ELF-1 (cell line): Measurements from ENCODE around the gene BCL11B.
A peak's percentile ranks its signal among the peaks of the same experiment; 100 is the strongest.

ENCODE experiments used
- DNase-seq: peaks from one replicate; pipeline ENCODE4 v3.0.0-alpha.2; 2016; ENCODE audit warnings: low read depth, low spot score

BCL11B gene

GRCh38 chr14:99268810-99269707, 2.9 kb downstream of the BCL11B start:
- DNase-seq, result no peak

DNA sequence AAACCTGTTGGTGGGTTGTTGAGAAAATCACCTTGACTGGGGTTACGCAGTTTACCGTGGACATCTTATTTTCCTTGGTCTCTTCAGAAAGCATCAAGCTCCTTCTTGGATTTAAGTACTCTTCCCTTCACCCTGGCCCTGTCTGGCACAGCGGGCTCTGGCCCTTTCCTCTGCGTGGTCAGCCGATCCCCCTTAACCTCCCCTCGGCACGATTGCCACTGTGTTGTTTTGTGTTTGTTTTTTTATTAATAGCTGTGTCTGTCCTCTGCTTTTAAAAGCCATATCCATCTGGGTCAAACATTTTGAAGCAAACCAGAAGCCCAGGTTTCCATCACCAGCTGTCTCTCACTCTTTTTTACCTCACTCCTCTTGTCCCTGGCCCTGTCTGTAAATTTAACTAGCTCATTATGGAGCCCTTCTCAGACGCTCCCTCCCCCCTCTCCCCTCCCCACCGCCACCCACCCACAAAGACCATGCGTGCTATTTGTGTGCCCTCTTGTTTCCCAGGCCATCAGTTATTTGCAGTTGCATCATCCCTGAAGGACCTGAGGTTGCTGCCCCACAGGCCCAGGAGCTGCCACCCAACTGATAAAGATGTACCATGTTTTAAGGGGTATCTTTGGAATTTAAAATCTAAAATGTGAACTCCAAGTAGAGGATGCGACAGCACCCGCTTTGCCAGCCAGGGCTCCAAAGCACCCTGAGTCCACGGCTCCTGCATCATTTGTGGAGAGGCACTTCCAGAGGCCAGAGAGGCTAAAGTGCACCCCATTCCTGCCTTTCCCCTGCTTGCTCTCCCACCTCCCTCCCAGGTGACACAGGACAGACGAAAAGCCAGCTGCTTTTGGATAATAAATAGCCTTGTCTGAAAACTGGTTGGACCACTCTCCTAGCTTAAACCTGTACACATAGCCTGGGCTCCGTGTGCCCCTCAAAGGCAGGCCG, 3.9 kb downstream of the BCL11B start:
- DNase-seq, result peak; percentile 53

- no peak for DNase-seq
Measured at GRCh38 chr14:99267381-99267780, 4.6 kb downstream of the BCL11B start.

GRCh38 chr14:99266181-99267178, 5.5 kb downstream of the BCL11B start:
- peak; percentile 87 for DNase-seq

DNA sequence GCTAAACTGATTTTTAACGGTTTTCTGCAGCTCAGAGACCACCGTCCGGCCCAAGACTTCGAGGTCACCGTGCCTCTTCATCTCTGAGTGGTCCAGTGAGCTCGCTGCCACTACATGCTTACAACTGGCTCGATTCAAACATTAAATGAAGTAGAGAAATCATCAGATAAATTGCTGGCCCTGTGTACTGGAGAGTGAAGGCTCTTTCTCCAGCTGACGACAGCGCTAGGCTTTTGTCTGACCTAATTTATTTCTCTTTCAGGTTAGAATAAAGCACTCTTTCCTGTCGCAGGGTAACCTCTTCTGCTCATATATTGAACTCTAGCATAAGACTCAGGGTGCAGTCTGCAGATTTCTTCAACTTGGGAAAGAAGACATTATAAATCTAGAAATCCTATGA, 6.4 kb downstream of the BCL11B start:
- DNase-seq, result no peak

DNA sequence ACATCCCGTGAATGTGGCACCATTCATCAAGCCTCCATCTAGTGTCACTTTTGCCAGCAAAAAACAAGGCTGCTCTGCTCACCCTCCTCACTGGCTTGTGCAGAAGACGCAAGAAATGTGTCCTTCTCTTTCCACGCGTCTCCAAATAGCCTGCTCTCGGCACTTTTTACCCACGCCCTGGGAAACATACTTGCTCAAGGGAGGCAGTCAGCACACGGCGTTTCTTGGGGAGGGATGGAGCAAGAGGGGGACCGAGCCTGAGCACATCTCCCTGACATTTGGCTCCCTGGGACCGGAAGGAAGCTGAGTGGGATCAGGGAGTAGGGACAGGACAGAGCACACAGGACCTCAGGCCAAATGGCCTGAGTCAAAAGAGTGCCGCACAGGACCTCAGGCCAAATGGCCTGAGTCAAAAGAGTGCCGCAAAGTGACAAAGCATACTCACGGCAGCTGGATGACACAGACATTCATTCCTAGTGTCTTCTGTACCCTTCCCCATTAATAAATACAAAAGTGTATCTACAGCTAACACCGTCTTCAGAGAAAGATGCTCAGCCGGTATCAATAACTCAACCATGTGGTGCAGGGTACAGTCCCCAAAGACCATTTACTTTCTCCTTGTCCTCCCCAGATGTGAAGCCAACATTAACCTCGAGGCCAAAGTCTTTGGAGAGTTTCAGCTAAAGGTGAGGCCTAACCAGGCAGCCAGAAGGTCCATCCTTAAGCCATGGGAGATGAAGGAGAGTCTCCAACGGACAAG, 7.1 kb downstream of the BCL11B start:
- DNase-seq, result no peak

- DNase-seq, result no peak
Measured at GRCh38 chr14:99263564-99264330, 8.2 kb downstream of the BCL11B start.

DNA sequence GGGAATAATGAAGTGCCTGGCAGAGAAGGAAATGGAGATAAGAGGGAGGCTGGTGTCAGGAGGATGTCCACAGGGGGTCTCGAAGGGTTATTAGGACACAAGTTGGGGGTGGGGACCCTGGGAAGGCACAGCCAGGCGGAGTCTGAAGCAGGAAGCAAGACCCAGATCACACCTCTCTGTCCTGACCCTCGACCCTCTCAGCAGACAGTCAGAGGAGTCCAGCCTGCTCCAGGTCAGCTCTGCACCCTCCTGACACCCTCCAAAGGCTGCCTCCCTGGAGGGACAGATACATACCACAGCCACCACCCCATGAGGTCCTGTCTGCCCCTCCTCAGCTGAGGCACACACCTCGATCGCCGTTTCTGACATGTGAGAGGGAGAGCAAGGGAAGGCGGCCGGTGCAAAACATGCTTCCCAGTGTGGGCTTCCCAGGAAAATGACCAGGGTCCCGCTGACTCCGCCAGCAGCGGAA, 9.0 kb downstream of the BCL11B start:
- no peak for DNase-seq

DNA sequence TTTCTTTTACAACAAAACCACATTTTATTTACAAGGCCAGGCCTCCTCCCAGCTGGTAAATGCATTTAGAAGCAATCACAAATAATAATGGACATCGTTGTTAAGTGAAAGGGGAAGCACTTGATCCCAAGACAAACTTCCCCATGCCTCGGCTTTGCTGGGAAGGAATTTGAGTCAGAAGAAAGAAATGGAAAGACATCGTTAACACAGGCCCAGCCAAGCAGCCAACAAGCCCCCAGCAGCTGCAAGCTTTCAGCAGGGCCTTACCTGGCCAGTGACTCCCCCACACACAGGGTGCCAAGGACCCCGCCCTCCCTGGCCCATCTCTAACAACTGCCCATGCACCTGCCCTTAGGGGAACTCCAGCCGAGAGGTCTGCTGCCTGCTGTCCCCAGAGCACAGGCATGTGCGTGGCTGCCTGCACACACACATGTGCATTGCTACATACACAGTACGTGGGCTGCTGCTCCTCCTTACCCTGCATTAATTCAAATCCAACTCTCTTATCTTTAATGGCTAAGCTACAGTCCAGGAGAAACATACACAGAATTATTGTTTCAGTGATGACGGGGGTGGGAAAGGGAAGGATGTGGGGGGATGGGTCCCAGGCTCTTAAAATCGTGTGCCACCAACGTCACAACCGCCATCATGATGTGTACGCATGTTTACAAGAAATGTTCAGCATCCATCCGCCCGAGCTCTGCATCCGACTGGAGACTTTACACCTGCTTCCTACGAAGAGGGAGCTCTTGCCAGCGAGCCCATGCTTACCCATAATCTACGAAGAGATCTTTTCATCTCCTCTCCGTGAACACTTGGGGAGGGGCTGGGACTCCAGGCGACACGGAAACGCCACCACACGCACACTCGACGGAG, 9.8 kb downstream of the BCL11B start:
- DNase-seq, result no peak

GRCh38 chr14:99260587-99261551, 11.1 kb downstream of the BCL11B start:
- DNase-seq, result no peak

- DNase-seq, result no peak
Measured at GRCh38 chr14:99260116-99260515, 11.9 kb downstream of the BCL11B start.

DNA sequence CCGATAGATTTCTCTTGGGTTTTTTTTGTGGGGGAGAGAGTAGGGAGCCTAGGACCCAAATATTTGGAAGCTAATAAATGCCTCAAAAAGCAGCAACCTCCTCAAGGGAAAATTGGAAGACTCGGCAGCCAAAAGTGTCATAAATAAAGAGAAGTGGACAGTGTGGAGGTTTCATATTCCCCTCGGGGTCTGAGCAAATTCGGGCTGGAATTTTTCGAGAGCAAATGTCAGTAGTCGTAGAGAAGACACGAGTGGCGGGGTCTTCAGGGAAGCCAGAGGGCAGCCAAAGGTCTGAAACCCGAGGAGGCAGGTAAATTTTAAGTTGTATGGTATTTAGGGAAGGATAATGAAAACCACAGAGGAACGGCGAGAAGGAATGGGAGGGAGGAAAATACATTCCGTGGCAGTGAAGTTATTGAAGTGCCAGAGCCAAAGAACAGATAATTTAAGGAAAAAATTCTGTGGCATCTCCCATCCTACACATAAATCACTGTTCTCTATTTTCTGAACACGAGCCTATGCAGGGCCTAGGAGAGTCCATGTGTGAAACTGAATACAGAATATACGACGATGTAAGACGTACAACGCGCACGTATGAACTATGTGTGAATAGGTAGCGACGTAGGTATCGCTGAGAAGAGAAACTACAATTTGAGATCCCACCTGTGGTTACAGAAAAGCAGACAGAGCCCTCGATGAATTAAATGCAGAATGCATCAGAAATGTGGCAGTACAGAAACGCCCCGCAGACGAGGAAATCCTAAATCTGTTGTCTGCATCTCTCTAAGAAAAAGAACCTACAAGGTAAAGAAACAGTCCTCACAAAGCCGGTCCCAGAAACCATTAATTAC, 12.9 kb downstream of the BCL11B start:
- DNase-seq, result no peak

DNA sequence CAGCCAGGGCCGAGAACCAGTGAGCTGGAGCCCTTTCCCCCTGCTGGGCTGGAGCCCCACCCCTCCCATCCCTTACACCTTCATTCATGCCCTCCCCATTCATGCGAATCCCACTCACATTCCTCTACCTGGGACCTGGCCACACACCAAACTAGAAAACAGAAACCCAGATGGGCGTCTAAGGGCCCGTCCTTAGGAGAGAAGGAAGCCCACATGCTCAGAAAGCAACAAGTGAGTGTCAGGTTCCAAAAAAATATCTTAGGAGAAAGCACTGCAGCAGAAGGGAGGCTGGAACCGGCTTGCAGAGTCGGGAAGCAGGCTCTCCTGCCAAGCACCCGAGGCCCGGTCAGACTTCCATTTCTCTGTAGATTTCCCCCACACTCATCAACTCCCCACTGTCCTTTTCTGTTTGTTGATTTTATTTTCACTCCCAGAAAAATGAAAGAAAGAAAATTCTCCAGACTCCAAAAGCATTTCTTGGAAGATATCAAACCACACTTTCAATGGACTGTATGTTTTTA, 13.6 kb downstream of the BCL11B start:
- DNase-seq, result no peak

- DNase-seq, result no peak
Measured at GRCh38 chr14:99257673-99258221, 14.2 kb downstream of the BCL11B start.

DNA sequence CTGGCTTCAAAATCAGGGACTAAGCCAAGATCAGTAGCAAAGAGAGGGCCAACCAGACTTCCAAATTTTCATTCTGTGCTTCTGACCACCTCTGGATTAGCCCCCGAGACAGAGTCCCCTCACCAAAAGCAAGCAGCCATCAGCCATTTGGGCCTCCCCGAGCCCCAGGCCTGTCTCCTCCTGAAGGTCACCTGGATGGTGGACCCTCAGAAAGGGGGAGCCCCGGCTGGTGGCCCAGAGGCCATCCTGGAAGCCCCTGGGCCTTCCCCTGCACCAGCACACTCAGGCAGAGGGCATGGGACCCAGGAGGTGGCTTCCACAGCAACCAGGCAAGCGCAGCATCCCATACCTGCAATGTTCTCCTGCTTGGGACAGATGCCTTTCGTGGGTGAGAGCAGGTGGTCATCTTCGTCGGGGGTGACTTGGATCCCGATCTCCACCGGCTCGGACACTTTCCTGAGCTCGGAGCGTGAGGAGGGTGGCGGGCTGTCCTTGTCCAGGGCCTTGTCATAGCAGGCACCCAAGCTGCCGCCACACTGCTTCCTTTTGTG, 14.8 kb downstream of the BCL11B start:
- no peak for DNase-seq

- DNase-seq, result no peak
Measured at GRCh38 chr14:99256483-99256874, 15.5 kb downstream of the BCL11B start.
